HUES64 (cell line): Measurements from ENCODE around the gene FUT7.

Experiments used
- H3K27ac ChIP-seq: 2 replicates; pipeline ENCODE4 v1.7.0; 2013; ENCODE audit warnings: low read depth, low read length, inconsistent platforms
- H3K27me3 ChIP-seq: 2 replicates; pipeline ENCODE4 v1.6.1; 2013; ENCODE audit warnings: mild to moderate bottlenecking, low read length; ENCODE audit not compliant: insufficient read depth
- H3K36me3 ChIP-seq: 2 replicates; pipeline ENCODE4 v1.6.1; 2013; ENCODE audit warnings: mild to moderate bottlenecking, low read length; ENCODE audit not compliant: insufficient read depth
- H3K4me1 ChIP-seq: 2 replicates; pipeline ENCODE4 v1.6.1; 2013; ENCODE audit warnings: mild to moderate bottlenecking, low read length, moderate library complexity; ENCODE audit not compliant: insufficient read depth
- H3K4me3 ChIP-seq: 2 replicates; pipeline ENCODE4 v1.5.1; 2013; ENCODE audit warnings: mild to moderate bottlenecking, low read length, moderate library complexity
- H3K9ac ChIP-seq: 2 replicates; pipeline ENCODE4 v1.6.1; 2013; ENCODE audit warnings: mild to moderate bottlenecking, low read depth, low read length
- H3K9me3 ChIP-seq: 2 replicates; pipeline ENCODE4 v1.6.1; 2013; ENCODE audit warnings: low read depth, low read length; ENCODE audit not compliant: insufficient read depth
- WGBS: fragments of 150-250, 120-280 bp; methylation state at CpG from one replicate; pipeline ENCODE4 v1.1.7; 2013; ENCODE audit warnings: missing lambda C conversion rate; 5-methylcytosine and 5-hydroxymethylcytosine counted together

The FUT7 gene

DNA sequence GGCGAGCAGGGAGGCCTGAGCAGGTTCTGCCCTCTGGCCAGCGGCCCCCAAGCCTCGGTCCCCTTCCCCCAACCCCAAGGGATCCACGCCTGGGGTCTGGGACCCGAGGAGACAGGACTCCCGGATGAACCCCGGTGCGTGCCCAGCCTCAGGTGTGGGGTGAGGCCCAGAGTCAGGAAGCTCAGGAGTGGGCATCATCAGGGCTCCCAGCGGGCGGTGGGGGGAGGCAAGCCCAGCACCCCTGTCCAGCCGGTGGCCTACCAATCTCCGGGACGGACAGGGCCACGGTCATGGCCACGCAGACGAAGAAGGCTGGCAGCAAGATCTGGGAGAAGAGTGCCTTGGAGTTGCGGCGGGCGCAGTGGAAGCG, 18.3 kb downstream of the FUT7 start:
- Histone ChIP-seq H3K9ac (no peak overlapping the region), H3K36me3 (no peaks in the 10 kb centered on the region), H3K4me1 (no peaks in the 10 kb centered on the region), H3K4me3 (no peak overlapping the region), H3K27ac (no peak overlapping the region), H3K9me3 (no peaks in the 10 kb centered on the region), H3K27me3 (no peaks in the 10 kb centered on the region)
- WGBS: 92% methylated on average over 20 of the region's 20 CpGs

DNA sequence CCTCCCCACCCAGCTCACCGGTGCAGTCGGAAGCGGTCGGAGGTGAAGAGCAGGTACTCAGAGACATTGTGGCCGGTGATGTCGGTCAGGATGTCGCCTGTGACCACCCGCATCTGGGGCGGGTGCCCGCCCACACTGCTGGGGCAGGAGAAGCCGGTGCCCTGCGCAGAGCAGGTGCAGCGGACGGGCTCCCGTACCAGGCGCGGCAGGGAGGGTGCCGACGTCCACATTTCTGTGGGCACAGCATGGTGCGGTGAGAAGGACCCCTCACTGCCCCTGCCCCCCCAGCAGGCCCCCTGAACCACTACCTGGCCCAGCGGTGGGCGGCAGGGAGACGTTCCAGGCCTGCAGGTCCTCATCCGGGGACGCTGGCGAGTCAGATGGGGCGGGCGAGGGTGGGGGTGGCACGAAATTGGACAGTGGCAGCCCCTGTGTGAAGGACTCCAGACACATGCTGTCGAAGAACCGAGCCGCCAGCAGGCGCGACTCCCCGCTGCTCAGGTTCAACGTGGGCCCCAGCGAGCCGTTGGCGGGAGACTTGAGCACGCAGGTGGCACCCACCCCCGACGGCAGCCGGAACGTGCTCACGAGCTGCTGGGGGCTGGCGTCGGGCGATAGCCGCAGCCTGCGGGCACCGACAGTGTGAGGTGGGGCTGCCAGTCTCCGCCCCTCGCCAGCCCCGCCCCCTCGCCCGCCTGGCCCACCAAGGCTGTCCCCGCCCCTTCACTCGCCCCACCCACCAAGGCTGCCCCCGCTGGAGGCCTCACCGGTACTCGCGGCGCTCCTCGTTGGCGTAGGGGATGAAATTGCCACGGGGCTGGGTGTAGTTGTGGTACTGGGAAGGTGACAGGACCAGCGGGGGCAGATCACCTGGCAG, 19.0 kb downstream of the FUT7 start:
- 75% methylated on average over 62 of the region's 67 CpGs for WGBS
- H3K9ac ChIP-seq: no peak overlapping the region
- H3K4me3 ChIP-seq: no peak overlapping the region
- no peaks in the 10 kb centered on the region for H3K27me3 ChIP-seq
- no peak overlapping the region for H3K27ac ChIP-seq
- H3K36me3 ChIP-seq: no peaks in the 10 kb centered on the region
- H3K4me1 ChIP-seq: no peaks in the 10 kb centered on the region
- no peaks in the 10 kb centered on the region for H3K9me3 ChIP-seq

DNA sequence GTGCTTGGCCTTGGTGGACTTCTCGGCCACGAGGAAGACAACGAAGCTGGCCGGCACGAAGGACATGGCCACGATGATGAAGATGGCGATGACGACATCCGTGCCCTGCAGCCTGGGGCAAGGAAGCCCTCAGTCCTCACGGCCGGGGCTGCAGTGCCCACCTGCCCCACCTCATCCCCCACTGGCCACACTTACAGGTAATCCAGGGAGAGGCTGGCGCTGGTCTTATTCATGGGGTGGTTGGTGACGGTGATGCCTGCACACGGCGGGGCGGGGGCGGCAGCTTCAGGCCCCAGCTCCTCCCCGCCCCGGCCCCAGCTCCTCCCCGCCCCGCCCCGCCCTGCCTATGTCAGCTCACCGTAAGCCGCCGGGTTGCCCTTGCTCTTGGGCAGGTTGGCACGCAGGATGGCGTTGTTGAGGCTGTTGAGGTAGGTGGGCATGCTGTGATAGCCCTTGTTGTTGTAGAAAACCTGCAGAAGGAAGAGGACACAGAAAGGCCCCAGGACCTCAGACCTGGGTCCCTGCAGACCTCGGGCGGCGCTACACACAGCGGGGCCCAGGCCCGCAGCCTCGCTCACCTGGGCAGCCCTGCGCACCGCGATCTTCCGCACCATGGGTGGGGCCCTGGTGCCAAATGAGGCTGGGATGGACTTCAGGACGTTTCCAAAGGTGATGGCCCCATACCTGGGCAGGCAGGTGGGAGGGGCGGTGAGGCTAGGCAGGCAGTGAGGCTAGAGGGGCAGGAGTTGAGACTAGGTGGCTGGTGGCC, 19.8 kb downstream of the FUT7 start:
- Histone ChIP-seq H3K9ac (no peak overlapping the region), H3K4me3 (no peak overlapping the region), H3K27ac (no peak overlapping the region), H3K27me3 (no peaks in the 10 kb centered on the region), H3K9me3 (no peaks in the 10 kb centered on the region), H3K36me3 (no peaks in the 10 kb centered on the region), H3K4me1 (no peaks in the 10 kb centered on the region)
- 94% methylated on average over 37 of the region's 39 CpGs for WGBS

DNA sequence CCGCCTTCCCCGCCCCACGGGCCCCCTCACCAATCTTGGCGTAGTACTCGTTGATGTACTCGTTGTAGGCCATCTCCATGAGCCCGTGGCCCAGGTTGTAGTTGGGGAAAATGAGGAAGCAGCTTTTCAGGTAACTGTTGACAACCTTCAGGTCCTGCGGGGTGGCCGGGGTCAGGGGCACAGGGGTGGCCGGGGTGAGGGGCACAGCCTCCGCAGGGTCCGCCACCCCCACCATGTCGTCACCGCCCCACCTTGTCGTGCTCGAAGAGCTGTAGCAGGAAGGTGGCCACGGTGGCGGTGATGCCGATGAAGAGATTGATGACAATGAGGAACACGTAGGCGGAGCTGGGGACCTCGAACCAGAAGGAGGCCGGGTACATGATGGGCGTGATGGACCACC, 20.7 kb downstream of the FUT7 start:
- Histone ChIP-seq H3K27me3 (no peaks in the 10 kb centered on the region), H3K36me3 (no peaks in the 10 kb centered on the region), H3K9me3 (no peaks in the 10 kb centered on the region), H3K4me1 (no peaks in the 10 kb centered on the region), H3K27ac (no peak overlapping the region), H3K9ac (no peak overlapping the region), H3K4me3 (no peak overlapping the region)
- WGBS: 95% methylated on average over 24 of the region's 24 CpGs

DNA sequence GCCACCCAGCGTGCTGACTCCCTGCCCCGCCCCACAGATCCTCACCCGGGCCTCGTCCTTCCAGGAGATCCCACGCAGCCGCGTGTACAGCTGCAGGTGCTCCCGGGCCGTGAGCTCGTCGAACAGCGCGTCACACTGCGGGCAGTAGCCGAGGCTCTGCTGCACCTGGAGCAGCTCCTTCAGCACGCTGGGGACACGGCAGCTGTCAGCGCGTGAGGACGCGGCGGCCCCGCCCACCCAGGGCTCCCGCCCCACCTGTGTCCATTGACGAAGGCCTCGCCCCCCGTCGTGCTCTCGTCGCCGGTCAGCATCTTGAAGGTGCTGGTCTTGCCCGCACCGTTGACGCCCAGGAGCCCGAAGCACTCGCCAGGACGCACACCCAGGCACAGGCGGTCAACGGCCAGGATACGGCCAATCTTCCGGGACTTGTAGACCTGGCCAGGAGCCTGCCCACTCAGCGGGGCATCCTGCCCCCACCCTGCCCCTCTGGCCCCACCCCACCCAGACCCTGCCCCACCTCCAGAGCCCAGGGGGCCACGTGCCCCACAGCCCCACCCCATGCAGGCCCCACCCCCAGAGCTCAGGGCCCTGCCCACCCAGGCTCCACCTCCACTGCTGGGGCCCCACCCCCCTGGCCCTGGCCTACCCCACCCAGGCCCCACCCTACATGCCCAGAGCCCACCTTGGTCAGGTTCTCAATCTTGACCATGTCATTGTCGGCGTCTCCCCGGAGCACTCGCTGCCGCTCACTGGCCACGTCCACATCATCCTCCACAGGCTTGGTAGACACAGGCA, 21.8 kb downstream of the FUT7 start:
- no peak overlapping the region for H3K9ac ChIP-seq
- whole genome bisulfite sequencing: 94% methylated on average over 49 of the region's 49 CpGs
- H3K27ac ChIP-seq: no peak overlapping the region
- no peaks in the 10 kb centered on the region for H3K27me3 ChIP-seq
- H3K36me3 ChIP-seq: no peaks in the 10 kb centered on the region
- no peak overlapping the region for H3K4me3 ChIP-seq
- no peaks in the 10 kb centered on the region for H3K9me3 ChIP-seq
- no peaks in the 10 kb centered on the region for H3K4me1 ChIP-seq

DNA sequence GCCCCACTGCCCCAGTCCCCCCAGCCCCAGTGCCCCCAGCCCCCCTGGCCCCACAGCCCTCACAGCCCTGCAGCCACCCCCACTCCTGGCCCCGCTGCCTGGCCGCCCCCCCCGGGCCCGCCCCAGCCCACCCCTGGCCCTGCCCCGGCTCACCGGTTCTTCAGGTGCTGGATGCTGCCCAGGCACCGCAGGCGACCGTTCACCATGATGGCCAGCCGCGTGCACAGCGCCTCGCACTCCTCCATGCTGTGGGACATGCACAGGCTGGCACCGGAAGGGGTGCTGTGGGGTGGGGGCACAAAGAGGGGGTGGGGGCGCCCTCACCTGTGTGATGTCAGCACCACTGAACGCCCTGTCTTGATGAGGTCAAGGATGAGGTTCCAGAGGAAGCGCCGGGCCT, 22.7 kb downstream of the FUT7 start:
- 92% methylated on average over 18 of the region's 18 CpGs for WGBS

DNA sequence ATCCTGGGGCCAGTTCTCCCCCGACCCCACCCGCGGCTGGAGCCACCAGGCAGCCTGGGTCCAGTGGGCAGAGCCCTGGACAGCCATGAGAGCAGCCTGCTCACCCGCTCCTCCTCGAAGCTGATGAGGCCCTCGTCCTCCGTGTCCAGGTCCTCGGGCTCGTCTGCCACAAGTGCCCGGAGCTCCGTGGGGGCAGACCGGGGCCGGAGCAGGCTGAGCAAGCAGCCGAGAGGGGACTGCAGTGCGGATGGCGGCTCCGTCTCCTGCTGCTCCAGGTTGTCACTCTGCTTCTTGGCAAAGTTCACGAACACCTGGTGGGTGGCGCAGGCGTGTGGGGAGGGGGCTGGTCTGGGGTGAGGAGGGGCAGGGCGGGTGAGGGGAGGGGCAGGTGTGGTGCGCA, 23.6 kb downstream of the FUT7 start:
- Histone ChIP-seq H3K9ac (no peak overlapping the region), H3K27me3 (no peaks in the 10 kb centered on the region), H3K4me1 (no peaks in the 10 kb centered on the region), H3K36me3 (no peaks in the 10 kb centered on the region), H3K27ac (no peak overlapping the region), H3K9me3 (no peaks in the 10 kb centered on the region), H3K4me3 (no peak overlapping the region)
- 90% methylated on average over 22 of the region's 22 CpGs for WGBS

More for the DNA sequence above, 22.7 kb downstream of the FUT7 start:
- Histone ChIP-seq H3K4me1 (no peaks in the 10 kb centered on the region), H3K27me3 (no peaks in the 10 kb centered on the region), H3K36me3 (no peaks in the 10 kb centered on the region), H3K9me3 (no peaks in the 10 kb centered on the region), H3K27ac (no peak overlapping the region), H3K9ac (no peak overlapping the region), H3K4me3 (no peak overlapping the region)

DNA sequence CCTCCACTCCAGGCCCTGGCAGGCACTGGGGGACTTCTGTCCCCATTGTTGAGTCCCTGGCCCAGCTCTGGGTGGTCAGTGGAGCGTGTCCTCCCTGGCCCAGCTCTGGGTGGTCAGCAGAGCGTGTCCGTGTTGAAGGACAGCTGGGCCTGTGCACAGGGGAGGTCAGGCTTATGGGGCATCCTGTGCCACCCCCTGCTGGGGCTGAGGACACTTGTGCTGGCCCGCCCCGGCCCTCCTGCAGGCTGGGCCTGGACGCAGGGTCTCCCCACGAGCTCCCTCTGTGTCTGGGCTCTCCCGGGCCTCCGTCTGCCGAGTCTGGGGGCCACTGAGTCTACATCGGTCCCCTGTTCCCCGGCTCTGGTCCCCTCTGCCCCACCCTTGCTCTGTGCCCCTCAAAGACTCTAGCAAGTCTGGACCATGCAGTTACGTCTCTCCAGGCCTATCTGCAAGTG, 24.0 kb downstream of the FUT7 start:
- no peaks in the 10 kb centered on the region for H3K27me3 ChIP-seq
- H3K4me1 ChIP-seq: no peaks in the 10 kb centered on the region
- no peaks in the 10 kb centered on the region for H3K36me3 ChIP-seq
- H3K27ac ChIP-seq: no peak overlapping the region
- H3K9me3 ChIP-seq: no peaks in the 10 kb centered on the region
- WGBS: 92% methylated on average over 13 of the region's 13 CpGs
- no peak overlapping the region for H3K4me3 ChIP-seq
- no peak overlapping the region for H3K9ac ChIP-seq

DNA sequence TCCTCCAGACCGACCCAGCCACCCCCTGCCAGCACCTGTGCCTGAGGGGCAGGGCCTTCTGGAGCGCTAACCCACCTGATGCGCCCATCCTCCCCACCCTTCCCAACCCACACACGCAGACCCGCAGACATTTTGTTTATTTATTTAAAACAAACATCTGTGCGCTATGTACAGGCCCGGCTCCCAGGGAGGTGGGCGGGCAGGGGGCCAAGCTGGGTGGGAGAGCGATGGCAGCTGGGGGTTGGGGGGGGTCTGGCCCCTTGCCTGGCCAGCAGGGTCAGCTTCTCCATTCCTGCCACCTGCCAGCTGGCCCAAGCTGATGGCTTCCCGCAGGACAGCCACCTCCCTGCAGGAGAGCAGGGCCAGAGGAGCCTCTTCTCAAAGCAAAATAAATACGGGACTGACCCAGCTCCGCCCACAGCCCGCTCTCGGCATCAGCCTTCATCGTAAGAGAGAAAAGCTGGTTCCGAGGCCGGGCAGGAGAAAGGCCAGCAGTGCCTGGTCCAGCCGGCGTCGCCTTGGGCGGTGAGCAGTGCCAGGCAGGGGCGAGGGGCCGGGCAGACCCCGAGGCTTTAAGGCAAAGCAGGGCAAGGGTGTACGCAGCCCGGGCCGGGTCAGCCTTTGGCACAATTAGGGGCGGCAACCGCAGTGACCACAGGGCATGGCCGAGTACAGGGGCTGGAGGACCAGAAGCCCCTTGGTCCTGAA, 24.6 kb downstream of the FUT7 start:
- Histone ChIP-seq H3K27me3 (no peaks in the 10 kb centered on the region), H3K9me3 (no peaks in the 10 kb centered on the region), H3K9ac (no peak overlapping the region), H3K27ac (no peak overlapping the region), H3K4me3 (no peak overlapping the region), H3K36me3 (no peaks in the 10 kb centered on the region), H3K4me1 (no peaks in the 10 kb centered on the region)
- WGBS: 89% methylated on average over 30 of the region's 30 CpGs

DNA sequence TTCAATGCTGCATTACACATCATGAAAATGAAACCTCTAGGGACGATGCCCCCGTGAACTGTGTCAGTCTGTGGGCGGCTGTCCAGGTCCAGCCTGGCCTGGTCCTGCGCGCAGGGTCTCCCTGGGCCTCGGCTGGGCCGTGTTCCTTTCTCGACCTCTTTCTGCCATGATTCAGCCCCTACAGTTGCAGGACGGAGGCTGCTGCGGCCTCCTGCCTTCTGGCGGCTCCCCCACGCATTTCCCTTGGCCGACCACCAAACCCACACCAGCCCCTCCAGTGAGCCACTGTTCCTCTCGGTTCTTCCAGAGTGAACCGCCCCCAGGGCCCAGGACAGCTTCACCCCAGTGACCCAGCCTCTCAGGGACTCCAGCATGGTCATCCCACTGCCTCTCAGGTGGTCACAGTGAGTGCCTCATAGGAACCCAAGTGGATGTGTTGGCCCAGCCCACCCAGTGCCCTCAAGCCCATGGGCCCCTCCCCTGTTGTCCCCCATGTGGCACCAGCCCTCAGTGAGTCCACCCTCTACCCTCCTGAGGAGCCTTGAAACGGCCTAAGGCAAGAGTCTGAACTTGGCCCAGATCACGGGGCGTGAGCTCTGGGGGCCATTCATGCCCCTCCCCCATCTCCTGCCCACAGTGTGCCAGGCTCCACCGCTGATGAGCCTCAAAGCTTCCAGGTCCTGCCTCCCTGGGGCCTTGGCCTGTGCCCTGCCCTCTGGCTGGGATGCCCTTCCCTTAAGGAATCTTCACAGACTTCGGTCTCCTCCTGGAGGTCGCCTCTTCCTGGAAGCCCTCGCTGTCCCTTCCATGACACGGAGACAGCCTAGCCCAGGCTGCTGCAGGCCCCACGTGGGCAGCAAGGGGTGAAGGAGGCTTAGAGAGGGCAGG, 25.5 kb downstream of the FUT7 start:
- Histone ChIP-seq H3K36me3 (no peaks in the 10 kb centered on the region), H3K9me3 (no peaks in the 10 kb centered on the region), H3K27me3 (no peaks in the 10 kb centered on the region), H3K4me1 (no peaks in the 10 kb centered on the region), H3K9ac (no peak overlapping the region), H3K27ac (no peak overlapping the region), H3K4me3 (no peak overlapping the region)
- WGBS: 92% methylated on average over 24 of the region's 24 CpGs
